HG03097 (cell line): ENCODE data around the gene CD22.
"Not testable (repeated sequence)": the region's sequence is repeated elsewhere in the genome, so short reads cannot be mapped to it uniquely, and the experiment has no call there.

Source experiments
- ATAC-seq: cut with Tn5 transposase; IDR thresholded peaks from one replicate; pipeline ENCODE4 v1.9.1; 2021; ENCODE audit not compliant: unreplicated experiment, low FRiP score

CD22 gene

DNA sequence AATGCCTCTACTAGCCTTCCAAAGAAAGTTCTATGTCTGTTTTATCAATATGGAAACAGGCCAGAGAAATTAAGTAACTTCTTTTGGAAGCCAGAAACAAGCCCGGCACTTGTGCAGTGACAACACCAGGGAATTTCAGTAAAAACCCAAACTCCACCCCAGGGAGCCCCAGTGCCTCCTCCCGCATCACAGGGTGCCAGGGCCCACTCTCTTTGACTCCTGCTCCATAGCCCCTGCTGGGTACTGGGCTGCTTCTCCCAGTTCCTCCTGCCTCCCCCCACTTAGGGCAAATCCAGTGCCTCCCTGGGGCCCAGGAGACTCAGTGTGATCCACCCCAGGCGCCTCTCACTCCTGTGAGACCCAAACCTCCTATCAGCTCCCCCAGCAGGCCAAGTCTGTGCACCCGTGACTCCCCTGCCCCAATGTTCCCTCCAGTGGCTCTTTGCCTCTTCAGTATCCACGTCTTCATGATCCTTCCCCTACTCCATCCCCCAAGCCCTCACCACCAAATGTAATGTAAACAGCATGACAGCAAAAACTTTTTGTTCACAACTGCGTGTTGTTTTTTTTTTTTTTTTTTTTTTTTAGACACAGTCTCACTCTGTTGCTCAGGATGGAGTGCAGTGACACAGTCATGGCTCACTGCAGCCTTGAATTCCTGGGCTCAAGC is 26.9 kb downstream of the CD22 start:
- no peak for ATAC-seq

DNA sequence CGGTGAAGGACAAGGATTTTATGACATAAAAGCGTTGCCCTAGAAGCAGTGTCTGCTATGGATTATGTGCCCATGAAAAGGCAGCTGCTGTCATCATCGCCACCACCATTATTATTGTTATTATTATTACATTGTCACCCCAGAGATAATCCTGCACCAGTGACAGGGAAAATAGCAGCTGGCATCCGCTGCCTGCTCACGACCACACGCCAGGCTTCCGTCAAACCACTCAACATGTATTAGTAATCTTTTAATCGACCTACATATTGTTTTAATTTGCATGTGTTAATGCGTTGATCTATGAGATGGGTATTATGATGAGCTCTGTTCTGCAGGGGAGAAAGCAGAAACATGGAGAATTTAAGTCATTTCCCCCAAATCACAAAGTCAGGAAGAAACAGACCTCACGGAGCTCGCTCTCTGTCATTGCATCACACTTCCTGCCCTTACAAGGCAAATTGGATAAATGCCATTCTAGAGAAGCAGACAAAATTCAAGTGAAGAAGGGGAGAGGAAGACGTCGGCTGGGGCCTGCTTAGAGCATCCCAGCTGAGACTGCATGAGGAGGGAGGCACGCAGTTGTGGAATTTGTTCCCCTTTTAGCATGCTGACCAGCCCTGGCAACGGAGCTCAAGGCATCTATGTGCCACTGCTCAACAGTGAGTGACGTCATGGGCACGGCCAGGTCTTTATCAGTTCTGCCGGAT is 29.0 kb downstream of the CD22 start, which contains the start of gene FFAR3:
FFAR3 (plus strand) TSS at position 594 of the 707 bp plus-strand sequence. CDS start 431 bp downstream, outside the sequence.
- no peak for ATAC-seq

DNA sequence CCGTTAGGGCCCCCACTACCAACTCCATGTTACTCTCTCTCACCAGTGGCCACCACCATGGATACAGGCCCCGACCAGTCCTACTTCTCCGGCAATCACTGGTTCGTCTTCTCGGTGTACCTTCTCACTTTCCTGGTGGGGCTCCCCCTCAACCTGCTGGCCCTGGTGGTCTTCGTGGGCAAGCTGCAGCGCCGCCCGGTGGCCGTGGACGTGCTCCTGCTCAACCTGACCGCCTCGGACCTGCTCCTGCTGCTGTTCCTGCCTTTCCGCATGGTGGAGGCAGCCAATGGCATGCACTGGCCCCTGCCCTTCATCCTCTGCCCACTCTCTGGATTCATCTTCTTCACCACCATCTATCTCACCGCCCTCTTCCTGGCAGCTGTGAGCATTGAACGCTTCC is 29.8 kb downstream of the CD22 start:
- not testable (repeated sequence) for ATAC-seq

DNA sequence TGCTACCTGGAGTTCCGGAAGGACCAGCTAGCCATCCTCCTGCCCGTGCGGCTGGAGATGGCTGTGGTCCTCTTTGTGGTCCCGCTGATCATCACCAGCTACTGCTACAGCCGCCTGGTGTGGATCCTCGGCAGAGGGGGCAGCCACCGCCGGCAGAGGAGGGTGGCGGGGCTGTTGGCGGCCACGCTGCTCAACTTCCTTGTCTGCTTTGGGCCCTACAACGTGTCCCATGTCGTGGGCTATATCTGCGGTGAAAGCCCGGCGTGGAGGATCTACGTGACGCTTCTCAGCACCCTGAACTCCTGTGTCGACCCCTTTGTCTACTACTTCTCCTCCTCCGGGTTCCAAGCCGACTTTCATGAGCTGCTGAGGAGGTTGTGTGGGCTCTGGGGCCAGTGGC is 30.4 kb downstream of the CD22 start:
- not testable (repeated sequence) for ATAC-seq

DNA sequence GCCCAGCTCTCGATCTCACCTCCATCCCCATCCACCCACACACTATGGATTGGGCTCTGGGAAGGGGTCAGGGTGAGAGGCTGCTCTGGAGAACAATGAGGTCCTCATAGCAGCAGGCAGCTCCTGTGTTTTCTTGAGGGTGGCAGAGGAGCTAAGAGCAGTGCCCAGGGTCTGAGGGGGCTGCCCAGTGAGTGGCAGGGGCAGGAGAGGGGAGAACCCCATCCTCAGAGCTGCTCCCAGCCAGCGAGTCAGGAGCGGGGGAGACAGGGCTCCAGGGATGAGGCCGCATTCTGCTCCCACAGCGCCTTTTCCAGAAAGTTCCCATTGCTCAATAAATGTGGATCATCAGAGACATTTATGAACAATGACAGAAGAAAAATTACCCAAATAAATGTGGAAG is 31.1 kb downstream of the CD22 start:
- not testable (repeated sequence) for ATAC-seq

DNA sequence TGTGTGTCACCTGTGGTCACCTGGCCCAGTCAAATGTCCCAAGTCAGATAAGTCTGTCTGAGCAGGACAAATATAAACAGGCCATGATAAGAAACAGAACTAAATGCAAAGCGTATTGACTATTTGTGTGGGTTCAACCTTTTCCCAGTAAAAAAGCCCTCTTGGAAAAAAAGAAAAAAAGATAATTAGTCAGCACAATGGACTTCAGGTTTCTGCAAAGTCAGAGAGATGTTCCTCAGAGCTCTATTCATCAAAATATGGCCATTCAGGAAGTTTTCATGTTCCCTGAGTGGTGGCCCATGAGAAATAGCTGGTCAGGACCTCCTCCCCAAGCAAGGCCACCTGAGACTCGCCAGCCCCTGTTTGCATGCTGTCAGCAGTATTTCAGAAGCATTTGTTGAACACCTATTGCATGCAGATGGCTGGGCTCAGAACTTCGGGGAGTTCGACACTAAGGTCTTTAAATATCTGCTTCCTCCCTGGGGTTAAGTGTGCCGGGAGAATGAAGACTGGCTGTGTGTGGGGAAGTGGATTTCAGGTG is 32.0 kb downstream of the CD22 start:
- ATAC-seq, result no peak

DNA sequence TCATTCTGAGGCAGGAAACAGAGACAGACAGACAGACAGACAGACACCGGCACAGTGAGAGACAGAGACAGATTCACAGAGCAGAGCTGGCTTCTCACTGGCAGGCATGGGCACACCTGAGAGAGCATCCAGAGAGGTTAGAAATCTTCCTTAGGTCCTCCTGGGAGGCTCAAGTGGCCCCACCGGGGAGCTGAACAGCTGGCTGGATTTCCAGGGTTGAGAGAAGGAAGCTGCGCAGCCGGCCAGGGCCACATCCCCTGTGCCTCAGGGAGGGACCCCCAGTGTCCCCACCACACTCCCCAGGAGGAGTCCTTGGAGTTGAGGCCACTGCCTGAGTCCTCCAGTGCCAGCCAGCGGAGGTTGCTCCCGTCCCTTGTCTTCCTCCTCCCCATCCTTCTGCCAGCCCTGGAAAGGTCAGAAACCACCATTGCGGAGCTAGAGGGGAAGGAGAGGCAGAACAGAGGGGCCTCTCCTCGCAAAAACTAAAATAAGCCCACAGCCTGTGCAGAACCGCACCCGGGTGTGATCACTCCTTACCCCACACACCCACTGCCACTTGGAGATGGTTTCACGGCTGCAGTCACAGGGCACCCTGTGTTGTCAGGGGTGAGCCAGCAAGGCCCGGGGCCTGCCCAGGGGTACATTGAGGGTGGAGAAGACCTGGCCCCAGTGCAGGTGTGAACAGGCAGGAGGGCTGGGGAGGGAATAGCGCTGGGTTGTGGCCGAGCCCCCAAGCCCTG is 33.4 kb downstream of the CD22 start:
- no peak for ATAC-seq

DNA sequence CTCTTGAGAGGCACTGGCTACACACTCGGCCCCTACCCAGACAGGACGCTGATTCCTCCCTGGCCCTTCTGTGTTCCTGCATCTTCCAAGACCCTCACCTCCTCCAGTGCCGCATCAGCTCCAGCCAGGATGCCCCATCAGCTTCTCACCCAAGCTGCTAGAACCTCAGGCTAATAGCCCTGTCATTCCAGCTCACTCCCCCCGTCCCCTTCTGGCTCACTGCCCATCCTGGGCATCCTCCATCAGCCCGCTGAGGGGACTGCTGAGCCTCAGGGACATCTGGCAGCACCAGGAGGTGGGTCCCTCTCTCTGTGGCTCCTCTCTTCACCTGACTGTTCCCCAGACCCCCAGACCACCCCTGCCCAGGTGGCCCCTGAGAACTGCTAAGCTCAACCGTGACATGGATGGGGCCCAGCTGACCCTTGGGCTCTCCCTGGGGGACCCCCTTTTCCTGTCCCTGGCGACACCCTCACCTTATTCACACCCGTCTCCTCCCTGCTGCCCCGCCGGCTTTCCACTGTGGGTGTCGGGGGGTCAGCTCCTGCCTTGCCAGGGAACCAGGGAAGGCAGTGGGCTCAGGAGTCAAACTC is 34.1 kb downstream of the CD22 start:
- ATAC-seq, result no peak

DNA sequence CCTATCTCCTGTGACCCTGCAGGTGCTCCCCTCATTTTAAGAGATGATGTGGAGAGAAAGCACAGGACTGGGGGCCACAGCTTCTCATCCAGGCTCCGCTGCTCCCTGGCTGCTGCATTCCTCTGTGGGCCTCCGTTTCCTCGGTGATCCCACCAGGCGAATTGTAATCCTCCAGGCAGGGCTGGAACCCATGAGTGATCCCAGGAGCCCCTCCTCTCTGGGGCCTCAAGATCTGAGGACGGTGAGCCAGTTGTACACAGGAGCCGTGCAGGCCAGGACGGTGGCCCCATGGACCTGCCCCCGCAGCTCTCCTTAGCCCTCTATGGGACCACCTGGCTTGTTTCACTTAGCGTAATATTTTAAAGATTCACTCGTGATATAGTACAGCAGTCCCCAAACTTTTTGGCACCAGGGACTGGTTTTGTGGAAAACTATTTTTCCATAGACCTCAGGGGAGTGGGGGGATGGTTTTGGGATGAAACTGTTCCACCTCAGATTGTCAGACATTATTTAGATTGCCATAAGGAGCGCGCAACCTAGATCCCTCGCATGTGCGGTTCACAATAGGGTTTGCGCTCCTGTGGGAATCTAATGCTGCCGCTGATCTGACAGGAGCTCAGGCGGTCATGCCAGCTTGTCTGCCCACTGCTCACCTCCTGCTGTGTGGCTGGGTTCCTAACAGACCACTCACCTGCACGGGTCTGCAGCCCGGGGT is 34.9 kb downstream of the CD22 start:
- ATAC-seq, result no peak

DNA sequence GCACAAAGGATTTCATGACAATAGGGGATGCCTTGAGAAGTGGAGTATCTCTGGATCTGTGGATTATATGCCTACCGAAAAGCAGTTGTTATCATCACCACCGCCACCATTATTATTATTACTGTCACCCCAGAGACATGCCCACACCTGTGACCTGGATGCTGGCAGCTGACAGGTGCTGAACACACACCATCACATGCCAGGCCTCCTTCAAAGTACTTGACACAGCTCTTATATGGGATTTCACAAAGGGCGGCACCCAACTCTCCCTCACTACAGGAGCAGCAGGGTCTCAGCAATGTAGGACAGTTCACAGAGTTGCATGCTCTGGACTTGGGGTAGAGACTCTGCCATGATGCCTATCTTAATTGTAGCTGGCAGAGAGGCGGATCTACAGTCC is 36.3 kb downstream of the CD22 start:
- no peak for ATAC-seq

DNA sequence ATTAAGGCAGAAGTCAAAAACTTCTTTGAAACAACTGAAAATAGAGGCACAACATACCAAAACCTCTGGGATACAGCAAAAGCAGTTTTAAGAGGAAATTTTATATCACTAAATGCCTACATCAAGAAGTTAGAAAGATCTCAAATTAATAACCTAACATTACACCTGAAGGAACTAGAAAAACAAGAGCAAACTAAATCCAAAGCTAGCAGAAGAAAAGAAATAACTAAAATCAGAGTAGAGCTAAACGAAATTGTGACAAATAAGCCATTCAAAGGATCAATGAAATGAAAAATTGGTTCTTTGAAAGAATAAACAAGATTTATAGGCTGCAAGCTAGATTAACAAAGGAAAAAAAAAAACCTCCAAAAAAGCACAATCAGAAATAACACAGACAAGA is 39.4 kb downstream of the CD22 start:
- ATAC-seq, result no peak

DNA sequence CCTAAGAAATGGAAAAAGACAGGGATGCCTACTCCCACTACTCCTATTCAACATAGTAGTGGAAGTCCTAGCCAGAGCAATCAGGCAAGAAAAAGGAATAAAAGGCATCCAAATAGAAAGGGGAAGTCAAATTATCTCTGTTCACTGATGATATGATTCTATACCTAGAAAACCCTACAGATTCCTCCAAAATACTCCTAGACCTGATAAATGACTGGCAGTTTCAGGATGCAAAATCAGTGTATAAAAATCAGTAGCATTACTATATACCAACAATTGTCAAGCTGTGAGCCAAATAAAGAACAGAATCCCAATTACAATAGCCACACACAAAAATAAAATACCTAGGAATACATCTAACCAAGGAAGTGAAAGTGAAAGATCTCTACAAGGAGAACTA is 40.5 kb downstream of the CD22 start:
- no peak for ATAC-seq

DNA sequence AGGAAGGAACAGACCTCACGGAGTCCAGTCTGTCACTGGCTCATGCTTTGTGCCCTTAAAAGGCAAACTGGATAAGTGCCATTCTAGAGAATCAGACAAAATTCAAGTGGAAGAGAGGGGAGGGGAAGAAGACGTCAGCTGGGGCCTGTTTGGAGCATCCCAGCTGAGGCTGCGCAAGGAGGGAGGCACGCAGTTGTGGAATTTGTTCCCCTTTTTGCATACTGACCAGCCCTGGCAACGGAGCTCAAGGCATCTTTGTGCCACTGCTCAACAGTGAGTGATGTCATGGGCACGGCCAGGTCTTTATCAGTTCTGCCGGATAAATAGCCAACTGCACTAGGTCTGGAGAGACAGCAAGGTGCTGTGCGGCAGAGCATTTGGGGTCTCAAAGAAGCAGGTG is 41.7 kb downstream of the CD22 start, which contains the start of gene GPR42:
GPR42 (plus strand) TSS at position 347 of the 400 bp plus-strand sequence. CDS start 292 bp downstream, outside the sequence.
- no peak for ATAC-seq

DNA sequence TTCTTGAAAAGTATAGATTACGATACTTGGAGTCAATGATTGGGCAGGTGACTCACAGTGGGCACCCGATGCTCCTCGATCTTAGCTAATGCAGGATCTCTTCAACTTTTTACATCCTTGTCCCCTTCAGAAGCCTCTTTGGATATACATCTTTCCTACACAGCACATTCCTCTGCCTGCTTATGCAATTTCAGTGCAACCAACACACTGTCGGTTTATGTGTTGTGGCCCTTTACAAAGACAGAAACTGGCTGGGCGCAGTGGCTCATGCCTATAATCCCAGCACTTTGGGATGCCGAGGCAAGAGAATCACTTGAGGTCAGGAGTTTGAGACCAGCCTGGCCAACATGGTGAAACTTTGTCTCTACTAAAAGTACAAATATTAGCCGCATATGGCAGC is 44.5 kb downstream of the CD22 start:
- no peak for ATAC-seq

DNA sequence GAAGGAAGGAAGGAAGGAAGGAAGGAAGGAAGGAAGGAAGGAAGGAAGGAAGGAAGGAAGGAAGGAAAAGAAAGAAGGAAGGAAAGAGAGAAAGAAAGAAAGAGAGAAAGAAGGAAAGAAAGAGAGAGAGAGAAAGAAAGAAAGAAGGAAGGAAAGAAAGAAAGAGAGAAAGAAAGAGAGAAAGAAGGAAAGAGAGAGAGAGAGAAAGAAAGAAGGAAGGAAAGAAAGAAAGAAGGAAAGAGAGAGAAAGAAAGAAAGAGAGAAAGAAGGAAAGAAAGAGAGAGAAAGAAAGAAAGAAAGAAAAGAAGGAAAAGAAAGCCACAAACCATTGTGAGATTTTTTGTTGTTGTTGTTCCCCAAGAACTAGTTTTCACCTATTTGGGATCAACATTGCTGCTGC is 45.0 kb downstream of the CD22 start:
- not testable (repeated sequence) for ATAC-seq

DNA sequence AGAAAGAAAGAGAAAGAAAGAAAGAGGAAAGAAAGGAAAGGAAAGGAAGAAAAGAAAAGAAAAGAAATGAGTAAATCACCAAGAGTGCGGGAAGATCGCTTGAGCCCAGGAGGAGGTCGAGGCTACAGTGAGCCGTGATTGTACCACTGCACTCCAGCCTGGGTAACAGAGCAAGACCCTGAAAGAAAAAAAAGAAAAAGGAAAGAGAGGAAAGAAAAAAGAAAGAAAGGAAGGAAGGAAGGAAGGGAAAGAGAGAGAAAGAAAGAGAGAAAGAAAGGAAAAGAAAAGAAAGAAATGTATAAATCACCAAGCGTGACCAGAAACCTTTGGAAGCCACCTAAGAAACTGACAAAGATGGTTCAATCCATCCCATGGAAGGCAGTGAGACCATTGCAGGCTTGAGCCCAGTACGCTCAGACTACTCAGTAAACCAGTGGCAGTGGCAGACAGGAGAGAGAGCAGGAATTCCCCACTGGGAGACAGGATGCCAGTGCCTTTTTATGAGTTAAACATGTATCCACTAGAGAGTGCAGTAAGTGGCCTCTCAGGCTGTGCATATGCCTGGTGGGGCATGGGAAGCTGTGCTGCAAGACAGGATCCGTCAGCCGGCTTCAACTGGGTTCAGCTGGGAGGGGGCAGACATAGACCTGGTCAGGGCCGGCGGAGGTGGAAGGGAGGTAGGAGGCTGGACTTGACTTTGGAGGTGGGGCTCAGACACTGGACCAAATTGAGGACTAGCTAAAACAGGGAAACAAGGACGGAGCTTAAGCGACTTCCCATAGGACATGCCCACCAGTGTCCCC is 46.7 kb downstream of the CD22 start:
- no peak for ATAC-seq

DNA sequence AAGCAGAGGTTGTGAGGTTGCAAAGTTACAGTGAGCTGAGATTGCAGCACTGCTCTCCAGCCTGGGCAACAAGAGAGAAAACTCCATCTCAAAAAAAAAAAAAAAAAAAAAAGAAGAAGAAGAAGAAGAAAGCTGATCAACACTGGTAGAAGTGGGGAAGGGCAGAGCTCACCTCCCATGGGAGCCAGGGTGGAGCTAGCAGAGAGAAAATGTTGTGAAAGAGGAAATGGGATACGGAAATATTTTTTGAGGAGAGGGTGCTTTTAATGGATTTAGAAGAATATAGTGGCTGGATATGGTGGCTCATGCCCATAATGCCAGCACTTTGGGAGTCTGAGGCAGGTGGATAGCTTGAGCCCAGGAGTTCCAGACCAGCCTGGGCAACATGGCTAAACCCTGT is 48.7 kb downstream of the CD22 start:
- ATAC-seq, result no peak

DNA sequence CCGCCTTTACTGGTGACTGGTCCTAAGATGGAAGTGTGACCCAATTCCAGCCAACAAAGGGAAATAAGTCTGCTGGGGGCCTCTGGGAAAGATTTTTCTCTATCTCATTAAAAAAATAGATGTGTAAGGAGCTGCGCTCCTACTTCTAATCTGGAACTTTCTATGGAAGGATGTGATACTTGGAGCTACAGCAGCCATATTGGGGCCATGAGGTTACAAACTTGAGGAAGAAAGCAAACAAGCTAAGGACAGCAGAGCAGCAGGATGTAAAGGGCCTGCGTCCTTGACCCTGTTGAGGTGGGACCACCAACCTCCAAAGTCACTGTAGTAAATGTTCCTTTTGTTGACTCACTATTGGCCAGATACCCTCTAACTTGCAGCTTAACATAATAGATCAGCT is 49.4 kb downstream of the CD22 start:
- ATAC-seq, result no peak

DNA sequence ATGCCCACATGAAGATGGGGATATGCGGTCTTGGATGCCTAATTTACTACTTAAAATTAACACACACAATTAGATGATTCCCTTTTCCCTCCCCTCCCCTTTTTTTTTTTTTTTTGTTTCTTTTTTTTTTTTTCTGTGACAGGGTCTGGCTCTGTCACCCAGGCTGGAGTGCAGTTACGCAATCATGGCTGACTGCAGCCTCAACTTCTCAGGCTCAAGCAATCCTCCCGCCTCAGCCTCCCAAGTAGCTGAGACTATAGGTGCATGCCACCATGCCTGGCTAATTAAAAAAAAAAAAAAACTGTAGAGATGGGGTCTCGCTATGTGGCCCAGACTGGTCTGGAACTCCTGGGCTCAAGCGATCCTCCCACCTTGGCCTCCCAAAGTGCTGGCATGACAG is 50.6 kb downstream of the CD22 start:
- ATAC-seq, result not testable (repeated sequence)
